Measurements from ENCODE around the gene KCNQ5.

DNA sequence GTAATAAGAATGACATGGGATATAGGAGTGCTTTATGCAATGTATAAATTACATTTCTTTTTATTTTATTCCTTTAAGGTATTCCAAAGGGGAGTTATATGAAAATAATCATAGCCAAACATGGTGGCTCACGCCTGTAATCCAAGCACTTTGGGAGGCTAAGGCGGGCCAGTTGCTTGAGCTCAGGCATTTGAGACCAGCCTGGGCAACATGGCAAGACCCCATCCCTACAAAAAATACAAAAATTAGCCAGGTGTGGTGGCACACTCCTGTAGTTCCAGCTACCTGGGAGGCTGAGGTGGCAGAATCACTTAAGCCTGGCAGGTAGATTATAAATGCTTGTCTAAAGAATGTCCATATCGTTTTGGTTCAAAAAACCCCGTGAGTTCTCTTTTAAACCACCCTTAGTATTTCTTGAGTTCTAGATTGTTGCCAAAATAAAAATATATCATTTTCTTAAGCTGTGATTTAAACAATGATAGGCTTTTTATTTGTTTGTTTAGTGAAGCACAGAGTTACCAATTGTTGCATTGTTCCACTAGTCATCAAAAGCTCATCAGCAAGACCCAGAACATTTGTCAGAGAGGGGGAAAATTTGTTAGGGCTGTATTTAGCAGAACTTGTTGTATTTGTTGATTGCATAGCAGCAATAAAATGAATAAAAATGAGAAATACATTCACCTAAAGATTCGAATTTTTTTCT, 457.2 kb downstream of the KCNQ5 start:
- TF ChIP-seq, protein P1, sequence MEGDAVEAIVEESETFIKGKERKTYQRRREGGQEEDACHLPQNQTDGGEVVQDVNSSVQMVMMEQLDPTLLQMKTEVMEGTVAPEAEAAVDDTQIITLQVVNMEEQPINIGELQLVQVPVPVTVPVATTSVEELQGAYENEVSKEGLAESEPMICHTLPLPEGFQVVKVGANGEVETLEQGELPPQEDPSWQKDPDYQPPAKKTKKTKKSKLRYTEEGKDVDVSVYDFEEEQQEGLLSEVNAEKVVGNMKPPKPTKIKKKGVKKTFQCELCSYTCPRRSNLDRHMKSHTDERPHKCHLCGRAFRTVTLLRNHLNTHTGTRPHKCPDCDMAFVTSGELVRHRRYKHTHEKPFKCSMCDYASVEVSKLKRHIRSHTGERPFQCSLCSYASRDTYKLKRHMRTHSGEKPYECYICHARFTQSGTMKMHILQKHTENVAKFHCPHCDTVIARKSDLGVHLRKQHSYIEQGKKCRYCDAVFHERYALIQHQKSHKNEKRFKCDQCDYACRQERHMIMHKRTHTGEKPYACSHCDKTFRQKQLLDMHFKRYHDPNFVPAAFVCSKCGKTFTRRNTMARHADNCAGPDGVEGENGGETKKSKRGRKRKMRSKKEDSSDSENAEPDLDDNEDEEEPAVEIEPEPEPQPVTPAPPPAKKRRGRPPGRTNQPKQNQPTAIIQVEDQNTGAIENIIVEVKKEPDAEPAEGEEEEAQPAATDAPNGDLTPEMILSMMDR (IDR thresholded peaks at IDR 0.05) = no peak
- TF ChIP-seq POLR2A (IDR thresholded peaks at IDR 0.05) = no peak
